Subcutaneous abdominal adipose tissue (tissue), 5 donors: Measurements from ENCODE around the gene KIF13A.

ENCODE experiments used
- H3K27ac ChIP-seq: one replicate; pipeline ENCODE4 v1.7.0; 2013; ENCODE audit warnings: low read depth, mild to moderate bottlenecking, inconsistent platforms, low read length, moderate library complexity
- H3K27me3 ChIP-seq, 5 donors: one replicate each; pipeline ENCODE4 v1.7.0; 2013; ENCODE audit warnings: low read length in 5 of 5, inconsistent platforms in 1 of 5; ENCODE audit not compliant: control insufficient read depth in 5 of 5, insufficient read depth in 4 of 5
- H3K36me3 ChIP-seq, 5 donors: one replicate each; pipeline ENCODE4 v1.7.0; 2013; ENCODE audit warnings: low read length in 5 of 5; ENCODE audit not compliant: control insufficient read depth in 5 of 5, insufficient read depth in 5 of 5
- H3K4me1 ChIP-seq, 5 donors: one replicate each; pipeline ENCODE4 v1.7.0; 2013; ENCODE audit warnings: low read length in 5 of 5, mild to moderate bottlenecking in 3 of 5, moderate library complexity in 1 of 5; ENCODE audit not compliant: control insufficient read depth in 5 of 5, insufficient read depth in 5 of 5
- H3K4me3 ChIP-seq, 5 donors: one replicate each; pipeline ENCODE4 v1.7.0; 2013; ENCODE audit warnings: low read length in 5 of 5, low read depth in 1 of 5
- H3K9ac ChIP-seq, 5 donors: one replicate each; pipeline ENCODE4 v1.7.0; 2013; ENCODE audit warnings: low read length in 5 of 5, mild to moderate bottlenecking in 4 of 5, moderate library complexity in 3 of 5
- H3K9me3 ChIP-seq, 5 donors: one replicate each; pipeline ENCODE4 v1.7.0; 2013; ENCODE audit warnings: low read length in 5 of 5; ENCODE audit not compliant: control insufficient read depth in 5 of 5
- donor health status: healthy.
- donor health status: healthy.
- donor health status: healthy.
- donor health status: healthy.
- donor health status: healthy.

KIF13A gene

DNA sequence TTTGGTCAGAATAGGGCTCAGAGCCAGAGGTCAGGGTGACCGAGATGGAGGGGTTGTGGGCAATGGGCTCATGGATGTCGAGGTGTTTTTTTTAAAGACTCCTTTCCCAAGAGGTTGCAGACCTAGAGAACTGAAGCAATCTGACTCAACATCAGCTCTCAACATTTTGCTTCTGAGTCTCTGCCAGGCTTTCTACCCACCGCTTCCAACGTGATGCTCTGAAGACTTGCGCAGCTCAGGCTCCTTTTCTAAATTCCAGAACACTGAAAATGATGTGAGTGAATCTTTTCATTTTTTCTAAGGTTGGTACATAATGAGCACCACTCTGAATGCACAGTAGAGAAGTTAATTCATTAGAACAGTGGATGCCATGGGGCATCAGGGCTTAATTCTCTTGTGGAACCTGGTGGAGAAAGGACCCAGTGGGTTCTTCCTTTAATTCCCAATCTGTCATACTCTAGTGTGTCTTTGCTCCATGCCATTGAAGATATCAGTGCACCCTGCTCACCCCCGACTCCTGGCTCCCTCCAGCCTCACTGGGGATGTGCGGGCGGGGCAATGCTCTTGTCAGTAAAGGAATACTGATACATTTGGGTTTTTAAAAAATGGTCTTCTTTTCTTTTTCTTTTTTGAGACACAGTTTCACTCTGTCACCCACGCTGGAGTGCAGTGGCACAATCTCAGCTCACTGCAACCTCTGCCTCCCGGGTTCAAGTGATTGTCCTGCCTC is 17.0 kb upstream of the KIF13A start:
- no peak overlapping the region for H3K27ac ChIP-seq
- H3K4me1 ChIP-seq, result no peaks in the 10 kb centered on the region
- H3K36me3 ChIP-seq, result no peaks in the 10 kb centered on the region
- H3K27me3 ChIP-seq, result no peaks in the 10 kb centered on the region
- H3K9me3 ChIP-seq, result no peaks in the 10 kb centered on the region
- no peak overlapping the region for H3K4me3 ChIP-seq
- H3K9ac ChIP-seq, result no peak overlapping the region

DNA sequence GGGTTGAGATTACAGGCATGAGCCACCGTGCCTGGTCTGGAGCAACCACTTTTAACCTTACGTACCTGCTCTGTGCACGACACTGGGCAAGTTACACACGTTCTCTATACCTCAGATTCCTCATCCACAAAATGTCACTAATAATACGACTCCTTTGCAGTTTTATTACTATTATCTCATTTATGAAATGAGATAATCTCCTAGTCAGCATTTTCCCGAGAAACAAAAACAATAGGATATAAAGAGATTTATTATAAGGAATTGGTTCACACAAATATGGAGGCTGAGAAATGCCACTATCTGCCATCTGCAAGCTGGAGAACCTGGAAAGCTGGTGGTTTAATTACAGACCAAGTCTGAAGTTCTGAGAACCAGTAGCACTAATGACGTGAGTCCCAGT is 12.0 kb upstream of the KIF13A start:
- H3K9me3 ChIP-seq, result no peaks in the 10 kb centered on the region
- peaks cover 0 to 2% (median 0%) of the 10 kb centered on the region in 5 donors for H3K27me3 ChIP-seq
- no peak overlapping the region for H3K27ac ChIP-seq
- H3K4me3 ChIP-seq, result no peak overlapping the region
- no peaks in the 10 kb centered on the region for H3K4me1 ChIP-seq
- H3K36me3 ChIP-seq, result no peaks in the 10 kb centered on the region
- H3K9ac ChIP-seq, result no peak overlapping the region

DNA sequence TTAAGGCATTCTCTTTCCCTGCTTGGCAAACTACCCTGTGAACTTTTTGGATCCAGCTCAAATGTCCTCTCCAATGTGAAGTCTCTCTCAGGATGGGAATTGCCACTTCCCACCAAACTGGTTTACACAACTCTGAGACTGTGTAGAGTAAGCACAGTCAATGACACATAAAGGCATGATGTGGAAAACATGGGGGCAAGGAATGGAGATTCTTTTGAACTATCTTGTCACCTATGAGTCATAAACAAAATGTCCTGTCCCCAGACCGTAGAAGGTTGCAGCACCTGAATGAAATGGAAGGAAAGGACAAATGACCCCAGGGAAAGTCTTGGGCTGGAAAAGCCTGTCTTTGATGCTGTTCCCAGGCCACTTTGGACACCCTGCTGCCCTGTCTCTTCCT is 11.0 kb upstream of the KIF13A start:
- Histone ChIP-seq H3K27me3 (peaks cover 0 to 2% (median 0%) of the 10 kb centered on the region in 5 donors), H3K4me3 (no peak overlapping the region), H3K9me3 (no peaks in the 10 kb centered on the region), H3K4me1 (no peaks in the 10 kb centered on the region), H3K27ac (no peak overlapping the region), H3K9ac (no peak overlapping the region), H3K36me3 (no peaks in the 10 kb centered on the region)

DNA sequence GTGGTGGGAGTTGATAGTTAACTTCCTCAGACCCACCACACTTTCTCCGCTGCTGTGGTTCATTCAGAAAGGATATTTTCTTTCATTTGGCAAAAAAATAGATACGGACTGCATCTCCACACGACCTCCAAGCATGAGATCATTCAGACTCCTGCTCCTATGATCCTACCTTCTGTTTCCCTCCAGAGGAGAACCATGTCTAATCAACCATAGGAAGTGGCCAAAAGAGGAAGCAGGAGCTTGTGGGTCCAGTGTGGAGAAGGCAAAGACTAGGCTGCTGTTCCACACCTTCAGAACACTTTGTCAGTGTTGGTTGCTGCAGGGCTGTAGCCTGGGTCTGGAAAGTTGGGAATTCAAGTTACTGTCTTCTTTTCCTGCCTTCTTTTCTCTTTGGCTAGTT is 10.6 kb upstream of the KIF13A start:
- H3K4me1 ChIP-seq, result no peaks in the 10 kb centered on the region
- no peaks in the 10 kb centered on the region for H3K36me3 ChIP-seq
- H3K27ac ChIP-seq, result no peak overlapping the region
- peaks cover 0 to 2% (median 0%) of the 10 kb centered on the region in 5 donors for H3K27me3 ChIP-seq
- H3K9ac ChIP-seq, result no peak overlapping the region
- H3K9me3 ChIP-seq, result no peaks in the 10 kb centered on the region
- H3K4me3 ChIP-seq, result no peak overlapping the region

DNA sequence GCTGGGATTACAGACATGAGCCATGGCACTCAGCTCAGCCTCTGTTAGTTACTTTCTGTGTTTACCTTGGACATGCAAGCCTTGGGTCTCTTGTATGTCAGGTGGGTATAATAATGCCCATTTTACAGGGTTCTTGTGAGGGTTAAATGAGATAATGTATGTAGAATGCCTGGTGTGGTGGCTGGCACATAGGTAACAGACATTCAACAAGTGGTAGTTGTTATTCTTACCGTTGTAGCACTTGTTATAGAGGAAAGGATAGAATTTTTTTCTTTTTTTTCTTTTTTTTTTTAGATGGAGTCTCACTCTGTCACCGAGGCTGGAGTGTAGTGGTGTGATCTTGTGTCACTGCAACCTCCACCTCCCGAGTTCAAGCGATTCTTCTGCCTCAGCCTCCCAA is 8.0 kb upstream of the KIF13A start:
- Histone ChIP-seq H3K9me3 (no peaks in the 10 kb centered on the region), H3K4me1 (no peaks in the 10 kb centered on the region), H3K36me3 (no peaks in the 10 kb centered on the region), H3K4me3 (no peak overlapping the region), H3K27me3 (peaks cover 0 to 2% (median 0%) of the 10 kb centered on the region in 5 donors), H3K27ac (no peak overlapping the region), H3K9ac (no peak overlapping the region)

DNA sequence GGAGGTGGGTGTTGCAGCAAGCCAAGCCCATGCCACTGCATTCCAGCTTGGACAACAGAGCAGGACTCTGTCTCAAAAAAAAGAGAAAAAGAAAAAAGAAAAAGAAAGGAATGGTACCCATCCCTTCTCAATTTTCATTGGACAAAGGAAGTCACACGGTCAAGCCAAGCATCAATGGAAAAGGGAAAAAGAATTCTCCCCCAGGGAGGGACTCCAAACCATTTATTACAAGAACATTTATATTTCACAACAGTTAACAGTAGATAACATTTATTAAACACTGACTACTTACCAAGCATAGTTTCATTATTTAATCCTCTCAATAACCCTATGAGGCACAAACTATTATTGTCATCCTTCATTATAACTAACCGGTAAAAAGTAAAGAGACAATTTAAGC is 6.6 kb upstream of the KIF13A start:
- Histone ChIP-seq H3K27me3 (peaks cover 0 to 2% (median 0%) of the 10 kb centered on the region in 5 donors), H3K9ac (no peak overlapping the region), H3K4me3 (no peak overlapping the region), H3K27ac (no peak overlapping the region), H3K9me3 (no peaks in the 10 kb centered on the region), H3K36me3 (no peaks in the 10 kb centered on the region), H3K4me1 (no peaks in the 10 kb centered on the region)

DNA sequence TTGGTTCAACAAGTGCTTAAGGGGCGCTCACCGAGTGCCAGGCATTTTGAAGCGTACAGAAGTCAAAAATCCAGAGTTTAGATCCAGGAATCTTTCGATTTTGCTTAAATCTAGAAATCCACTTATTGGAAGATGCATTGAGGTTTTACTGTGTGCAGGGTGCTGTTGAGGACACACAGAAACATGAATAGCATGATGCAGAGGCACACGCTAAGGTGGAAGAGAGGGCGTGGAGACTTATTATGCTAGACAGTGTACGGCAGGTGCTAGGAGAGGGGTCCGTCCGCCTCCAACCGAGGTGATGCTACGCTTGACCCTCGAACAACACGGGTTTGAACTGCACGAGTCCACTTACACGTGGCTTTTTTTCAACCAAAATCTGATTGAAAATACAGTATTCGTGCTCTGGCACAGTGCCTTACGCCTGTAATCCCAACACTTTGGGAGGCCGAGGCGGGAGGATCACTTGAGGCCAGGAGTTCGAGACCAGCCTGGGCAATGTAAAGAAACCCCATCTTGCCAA is 1.0 kb upstream of the KIF13A start:
- H3K4me3 ChIP-seq, result peak overlapping the region; percentile 66 to 87 (median 83)
- no peaks in the 10 kb centered on the region for H3K9me3 ChIP-seq
- peaks cover 0 to 6% (median 0%) of the 10 kb centered on the region in 5 donors for H3K36me3 ChIP-seq
- peak overlapping the region; percentile 93 for H3K27ac ChIP-seq
- H3K4me1 ChIP-seq, result peaks cover 2 to 40% (median 37%) of the 10 kb centered on the region in 5 donors
- H3K27me3 ChIP-seq, result no peaks in the 10 kb centered on the region
- H3K9ac ChIP-seq, result peak overlapping the region; percentile 71 to 91 (median 84)

DNA sequence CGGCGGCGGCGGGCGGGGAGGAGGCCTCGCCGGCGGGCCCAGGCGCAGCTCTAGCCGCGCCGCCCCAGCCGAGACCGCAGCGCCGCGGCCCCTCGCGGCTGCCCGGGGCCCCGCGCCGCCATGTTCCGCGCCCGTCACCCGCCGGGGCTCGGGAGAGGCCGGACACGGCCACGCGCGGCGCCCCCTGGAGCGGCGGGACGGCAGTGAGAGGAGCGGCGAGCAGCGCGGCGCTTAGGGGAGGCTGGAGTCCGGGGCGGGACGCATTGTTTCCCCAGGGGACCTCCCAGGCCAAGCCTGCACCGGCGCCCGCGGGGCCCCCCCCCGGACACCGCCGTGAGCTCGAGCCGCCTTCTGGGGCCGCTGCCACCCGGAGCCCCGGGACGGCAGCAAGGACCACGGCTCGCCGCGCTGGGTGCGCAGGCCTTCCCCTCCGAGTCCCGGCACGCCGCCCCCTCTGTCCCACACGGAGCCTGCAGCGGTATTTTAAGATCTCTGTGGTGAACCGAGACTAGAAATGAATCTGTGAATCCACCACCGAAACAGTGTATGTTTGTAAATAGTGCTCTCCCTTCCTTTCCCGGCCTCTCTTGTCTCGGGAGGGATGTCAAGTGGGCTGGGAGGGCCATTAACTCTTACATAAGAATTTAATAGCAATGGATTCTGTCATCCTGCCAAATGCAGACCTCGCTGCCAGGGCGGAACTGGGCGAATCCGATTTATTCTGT is 424 bp upstream of the KIF13A start:
- peak overlapping the region; percentile 93 for H3K27ac ChIP-seq
- peak overlapping the region; percentile 66 to 87 (median 83) for H3K4me3 ChIP-seq
- H3K9me3 ChIP-seq, result no peaks in the 10 kb centered on the region
- H3K27me3 ChIP-seq, result no peaks in the 10 kb centered on the region
- peaks cover 0 to 6% (median 0%) of the 10 kb centered on the region in 5 donors for H3K36me3 ChIP-seq
- H3K4me1 ChIP-seq, result peaks cover 2 to 42% (median 37%) of the 10 kb centered on the region in 5 donors
- H3K9ac ChIP-seq, result peak overlapping the region; percentile 71 to 91 (median 84)

DNA sequence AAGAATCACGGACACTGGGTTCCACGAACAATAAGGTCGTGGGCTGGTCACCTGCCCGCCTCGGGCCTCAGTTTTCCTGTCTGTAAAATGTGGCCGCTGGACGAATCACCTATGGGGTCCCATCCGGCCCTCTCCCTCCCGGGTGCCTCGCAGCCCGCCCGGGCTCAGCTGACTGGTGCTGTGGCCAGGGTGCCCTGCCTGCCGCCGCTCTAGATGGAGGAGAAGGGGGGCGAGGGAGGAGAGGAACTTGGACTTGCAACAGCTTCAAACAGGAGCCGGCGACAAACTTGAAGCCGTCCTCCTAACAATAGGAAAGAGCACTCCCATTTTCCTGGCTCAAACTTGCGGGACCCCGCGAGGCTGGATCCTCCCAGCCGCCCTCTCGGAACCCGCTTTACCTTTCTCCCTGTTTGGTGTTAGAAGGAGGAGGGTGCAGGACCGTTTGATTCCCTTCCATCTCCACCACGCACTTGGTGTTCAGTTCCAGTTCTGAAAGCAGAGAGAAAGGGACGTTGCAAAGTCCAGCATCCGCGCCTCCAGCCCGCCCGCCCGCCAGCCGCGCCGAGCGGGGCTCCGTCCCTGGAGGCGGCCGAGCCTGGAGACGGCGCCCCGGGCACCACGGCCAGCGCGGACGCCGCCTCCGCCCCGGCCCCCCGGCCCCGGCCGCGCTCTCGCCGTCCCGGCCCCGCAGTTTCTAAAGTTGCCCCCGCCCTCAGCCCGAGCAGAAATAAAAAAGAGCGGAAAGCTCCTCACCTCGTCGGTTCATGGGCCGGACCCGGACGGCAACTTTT is 584 bp downstream of the KIF13A start:
- Histone ChIP-seq H3K36me3 (peaks cover 0 to 7% (median 3%) of the 10 kb centered on the region in 5 donors), H3K4me1 (peaks cover 2 to 42% (median 37%) of the 10 kb centered on the region in 5 donors), H3K9me3 (no peaks in the 10 kb centered on the region), H3K4me3 (peak overlapping the region; percentile 91 to 97 (median 95)), H3K27me3 (no peaks in the 10 kb centered on the region), H3K9ac (peak overlapping the region; percentile 58 to 86 (median 73)), H3K27ac (peak overlapping the region; percentile 92)
